NCI-H128 (cell line): ENCODE measurements around the gene MBNL3.
"Not testable (repeated sequence)": the region's sequence is repeated elsewhere in the genome, so short reads cannot be mapped to it uniquely, and the experiment has no call there.

ENCODE experiments used
- DNase-seq: peaks from one replicate; lab custom pipeline; 2025; ENCODE audit not compliant: unreplicated experiment; lab: John Stamatoyannopoulos, UW

MBNL3 gene

DNA sequence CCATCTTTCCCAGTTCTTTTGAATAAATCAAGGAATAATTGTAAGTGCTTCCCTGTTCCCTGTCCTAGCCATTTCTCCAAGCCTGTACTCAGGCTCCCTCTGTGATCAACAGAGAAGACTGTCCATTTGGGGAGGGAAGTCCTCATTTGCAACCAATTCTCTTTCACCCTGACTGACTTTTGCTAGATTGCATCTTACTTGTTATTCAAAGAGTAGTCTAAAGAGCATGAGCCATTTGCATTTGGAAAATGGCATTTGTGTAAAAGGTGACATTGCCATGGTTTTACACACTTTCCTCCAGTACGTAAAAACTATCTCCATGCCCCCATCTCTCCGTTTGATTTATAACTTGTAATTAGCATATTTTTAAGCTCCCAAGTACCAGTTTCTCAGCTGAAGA, 110.6 kb downstream of the MBNL3 start:
- no peak for DNase-seq

DNA sequence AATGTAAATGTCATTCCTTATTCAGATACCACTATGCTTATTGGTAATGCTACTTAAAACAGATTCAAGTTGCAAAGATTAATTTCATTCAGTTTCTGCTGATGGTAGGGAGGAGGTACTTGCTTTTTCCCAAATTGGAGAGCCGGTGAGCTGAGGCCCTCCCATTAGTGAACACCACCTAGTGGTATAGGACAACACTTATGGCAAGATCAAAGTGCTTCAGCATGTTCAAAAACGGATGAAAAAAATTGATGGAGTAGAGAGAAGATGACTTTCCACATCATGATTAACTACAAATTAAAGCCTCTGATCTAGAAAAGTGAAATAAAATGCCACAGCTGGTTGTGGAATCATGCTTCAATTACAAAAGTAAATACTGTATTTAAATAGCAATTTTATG, 112.9 kb downstream of the MBNL3 start:
- no peak for DNase-seq

DNA sequence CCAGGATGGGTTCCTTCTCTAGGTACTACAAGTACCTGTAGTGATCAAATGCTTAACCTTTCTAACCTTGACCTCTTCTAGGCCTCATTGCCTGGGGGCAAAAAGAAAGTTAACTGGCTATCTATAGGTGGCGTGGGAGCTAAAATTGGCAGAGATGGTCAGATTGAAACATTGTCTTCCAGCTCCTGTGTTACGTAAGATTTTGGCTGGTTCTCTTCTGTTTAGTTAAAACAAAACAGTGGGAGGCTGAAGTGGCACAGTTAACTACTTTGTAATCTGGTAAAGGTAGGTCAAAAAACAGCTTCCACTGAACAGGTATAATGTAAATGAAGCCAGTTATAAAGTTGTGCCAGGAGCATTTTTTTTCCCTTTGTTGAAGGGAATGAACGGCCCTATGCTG, 115.2 kb downstream of the MBNL3 start:
- no peak for DNase-seq

DNA sequence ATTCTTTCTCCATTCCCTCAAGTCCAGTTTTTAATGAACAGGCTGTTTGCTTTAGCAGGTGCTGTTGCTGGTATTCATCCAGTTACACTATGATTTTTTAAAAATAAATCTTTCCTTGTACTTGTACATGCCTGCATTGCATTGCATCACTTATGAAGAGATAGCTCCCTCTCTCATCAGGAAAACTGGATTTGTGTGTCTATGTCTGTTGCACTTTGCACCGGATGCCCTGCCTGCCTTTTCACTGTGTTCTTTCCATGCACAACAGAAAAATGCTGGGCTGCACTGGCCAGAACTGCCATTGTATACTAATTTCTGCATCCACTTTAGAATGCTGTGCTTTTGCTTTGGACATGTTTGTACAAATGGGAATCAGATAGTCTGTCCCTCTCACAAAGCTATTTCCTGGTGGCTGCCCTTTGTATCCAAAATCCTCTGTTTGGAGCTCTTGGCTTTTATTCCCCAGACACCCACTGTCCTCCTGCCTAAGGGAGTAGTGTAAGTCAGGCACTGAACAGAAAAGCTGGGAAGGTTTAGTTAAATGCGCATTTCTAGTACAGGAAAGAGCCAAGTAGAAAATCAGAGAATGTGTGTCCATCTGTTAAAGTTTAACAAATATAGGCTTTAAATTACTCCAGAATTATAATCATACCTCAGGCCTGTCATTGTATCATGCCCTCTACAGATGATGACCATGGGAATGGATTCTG, 119.1 kb downstream of the MBNL3 start:
- no peak for DNase-seq

DNA sequence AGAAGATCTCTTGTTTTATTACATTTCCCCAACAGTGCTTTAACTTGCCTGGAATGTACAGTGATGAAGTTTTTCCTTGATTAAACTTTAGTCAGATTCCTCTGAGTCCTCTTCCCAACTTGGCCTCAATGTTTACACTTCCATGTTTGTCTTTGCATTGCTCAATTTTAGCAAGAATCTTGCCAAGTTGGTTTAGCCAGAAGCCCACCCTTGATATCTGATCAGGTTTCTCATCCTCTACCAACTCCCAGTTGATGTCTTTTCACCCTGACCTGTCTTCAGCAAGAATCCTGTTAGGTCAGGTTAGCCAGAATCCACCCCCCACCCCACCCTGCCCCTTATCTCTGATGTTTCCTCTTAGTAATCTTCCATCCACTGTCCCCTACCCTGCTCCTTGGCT, 120.9 kb downstream of the MBNL3 start:
- no peak for DNase-seq

DNA sequence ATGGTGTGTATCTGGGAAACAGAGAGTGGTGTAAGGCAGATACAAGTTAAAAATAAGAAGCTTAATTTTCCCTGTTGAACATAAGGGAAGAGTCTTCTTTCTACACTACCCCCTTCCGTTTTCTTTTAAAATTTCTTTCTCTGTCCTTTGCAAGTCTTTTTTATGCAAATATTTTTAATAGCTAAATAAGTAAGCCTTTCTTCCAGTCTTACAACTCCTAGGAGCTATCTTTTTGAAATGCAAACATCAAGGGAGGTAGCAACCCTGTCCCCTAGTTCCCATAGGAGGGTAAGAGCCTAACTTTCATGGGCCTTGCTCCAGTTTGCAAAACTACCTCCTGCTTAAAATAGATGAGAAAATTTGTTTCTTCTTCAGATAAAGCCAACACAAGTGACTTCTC, 121.5 kb downstream of the MBNL3 start:
- DNase-seq = no peak

DNA sequence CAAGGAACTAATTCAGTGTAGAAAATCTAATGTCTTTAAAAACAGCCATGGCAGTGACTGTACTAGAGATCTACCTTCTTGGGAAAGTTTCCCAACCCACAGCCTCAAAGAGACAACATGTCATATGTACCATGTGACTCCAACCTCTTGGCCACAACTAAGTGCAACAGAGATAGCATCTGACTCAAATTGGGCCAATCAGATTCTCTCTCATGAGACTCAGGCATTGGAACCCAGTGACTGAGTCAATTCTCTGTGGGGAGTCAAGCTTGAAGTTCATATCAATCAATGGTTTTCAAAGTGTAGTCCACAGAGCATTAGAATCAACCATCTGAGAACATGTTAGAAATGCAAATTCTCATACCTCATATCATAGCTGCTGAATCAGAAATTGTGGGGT, 123.3 kb downstream of the MBNL3 start:
- DNase-seq = no peak

DNA sequence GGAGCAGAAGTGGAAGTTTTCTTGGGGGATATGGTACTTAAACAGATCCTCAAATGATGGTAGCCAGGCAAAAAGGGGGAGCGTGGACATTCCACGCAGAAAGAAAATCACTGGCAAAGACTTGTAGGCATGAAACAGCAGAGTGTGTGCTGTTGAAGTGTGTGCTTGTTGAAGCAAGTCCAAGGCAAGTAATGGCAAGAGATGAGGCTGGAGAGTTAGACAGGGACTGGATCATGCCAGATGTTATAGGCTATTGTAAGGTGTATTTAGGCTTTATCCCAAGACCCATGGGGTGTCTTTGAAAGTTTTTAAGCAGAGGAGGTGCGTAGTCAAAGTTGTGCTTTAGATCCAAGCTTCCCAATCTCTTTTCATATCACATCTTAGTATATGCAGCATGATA, 124.5 kb downstream of the MBNL3 start:
- no peak for DNase-seq

DNA sequence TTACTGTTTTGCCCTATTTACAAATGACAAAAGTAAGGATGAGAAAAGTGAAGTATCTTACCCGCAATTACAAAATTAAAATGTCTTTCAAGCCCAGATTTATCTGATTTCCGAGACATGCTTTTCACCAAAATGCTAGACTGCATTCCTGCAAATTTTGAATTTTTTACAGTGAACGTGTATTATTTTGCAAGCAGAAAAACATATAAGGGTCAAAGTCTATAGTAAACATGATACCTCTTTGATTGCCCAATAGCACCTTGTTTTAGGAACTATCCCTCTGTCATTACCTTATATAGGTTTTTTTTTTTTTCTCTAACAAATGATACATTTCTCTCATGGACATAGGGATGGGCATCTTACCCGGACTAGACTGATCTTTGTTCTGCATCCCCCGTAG, 135.4 kb downstream of the MBNL3 start:
- DNase-seq = no peak

DNA sequence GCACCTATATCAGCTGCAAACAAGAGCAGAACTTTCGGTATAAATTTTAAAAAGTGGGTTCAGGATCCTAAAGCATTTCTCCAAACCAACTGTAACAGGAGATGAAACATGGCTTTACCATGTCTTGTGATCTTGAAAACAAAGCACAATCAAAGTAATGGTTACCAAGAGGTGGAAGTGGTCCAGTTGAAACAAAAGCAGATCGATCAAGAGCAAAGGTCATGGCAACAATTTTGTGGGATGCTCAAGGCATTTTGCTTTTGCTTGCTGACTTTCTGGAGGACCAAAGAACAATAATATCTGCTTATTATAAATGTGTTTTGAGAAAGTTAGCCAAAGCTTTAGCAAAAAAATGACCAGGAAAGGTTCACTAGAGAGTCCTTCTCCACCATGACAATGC, 152.7 kb downstream of the MBNL3 start:
- DNase-seq = no peak

DNA sequence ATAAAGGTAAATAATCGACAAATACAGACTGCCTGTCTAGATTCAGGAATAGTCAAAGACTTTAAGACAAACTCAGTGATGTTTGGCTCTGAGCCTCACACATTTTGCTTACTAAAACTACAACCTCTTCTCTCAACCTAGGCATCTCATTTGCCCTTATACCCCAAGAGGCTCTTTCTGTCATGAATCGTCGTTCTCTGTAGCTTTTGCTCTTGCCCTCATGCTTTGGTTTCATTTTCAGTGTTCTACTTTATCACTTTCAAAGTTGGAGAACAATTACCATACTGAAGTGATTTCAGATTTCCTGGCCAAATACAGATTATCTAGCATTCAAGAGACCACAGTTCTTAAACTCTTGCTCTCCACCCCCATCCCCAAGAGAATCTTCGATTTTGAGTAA, 155.5 kb downstream of the MBNL3 start:
- DNase-seq = no peak

DNA sequence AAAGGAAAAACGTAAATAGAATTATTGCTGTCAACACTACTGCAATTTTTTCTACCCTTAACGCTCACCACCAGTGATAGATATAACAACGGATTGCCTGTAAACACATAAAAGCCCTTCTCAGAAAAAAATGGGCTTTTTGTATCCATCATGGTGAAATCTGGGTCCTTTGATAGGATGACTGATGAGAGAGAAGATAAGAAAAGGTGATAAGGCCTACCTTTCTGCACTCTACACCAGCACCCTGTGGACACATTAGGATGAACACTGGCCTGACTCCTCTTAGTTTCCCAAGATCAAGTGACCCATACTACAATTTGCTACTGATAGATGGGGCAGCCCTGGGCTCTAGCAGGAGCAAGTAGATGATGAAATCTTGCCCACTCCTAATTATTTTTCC, 157.3 kb downstream of the MBNL3 start:
- DNase-seq = no peak

DNA sequence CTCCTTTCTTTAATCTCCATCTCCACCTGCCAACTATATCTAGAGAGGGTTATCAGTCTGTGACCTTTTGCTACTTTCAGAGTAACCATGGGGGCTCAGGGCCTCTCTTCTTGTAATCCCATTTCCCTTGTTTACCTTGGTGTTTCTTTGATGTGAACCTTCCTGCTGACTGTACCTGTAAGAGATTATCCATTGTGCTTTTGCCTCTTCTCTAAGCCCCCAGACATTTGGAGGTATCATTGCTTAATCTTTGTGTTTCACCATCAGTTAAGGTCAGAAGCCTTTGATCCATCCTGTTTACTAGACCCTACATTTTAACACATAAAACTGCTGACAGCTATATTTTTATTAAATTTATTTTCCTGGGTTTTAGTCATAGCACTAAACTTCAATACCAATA, 157.8 kb downstream of the MBNL3 start:
- no peak for DNase-seq

DNA sequence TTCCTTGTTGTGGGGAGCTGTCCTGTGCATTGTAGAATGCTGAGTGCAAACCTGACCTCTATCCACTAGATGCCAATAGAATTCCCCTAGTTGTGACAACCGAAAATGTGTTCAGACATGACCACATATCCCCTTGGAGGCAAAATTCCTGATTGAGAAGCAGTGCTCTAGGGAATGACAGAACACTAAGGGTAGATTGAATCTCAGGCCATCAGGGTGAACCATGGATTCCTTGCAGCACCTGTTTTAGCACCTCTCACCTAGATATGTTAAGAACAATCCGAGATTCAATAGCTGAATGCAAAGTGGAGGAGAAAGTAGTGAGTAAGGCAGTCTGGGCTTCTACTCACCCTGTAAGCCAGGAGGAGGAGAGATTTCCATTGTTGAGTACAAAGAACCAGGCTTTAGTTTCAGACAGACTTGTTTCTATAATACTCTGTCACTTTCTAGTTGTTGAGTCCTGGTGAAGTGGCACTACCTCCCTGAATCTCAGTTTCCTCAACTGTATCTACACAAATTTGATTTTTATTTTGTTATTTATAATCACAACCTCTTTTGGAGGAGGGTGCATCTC, 158.6 kb downstream of the MBNL3 start:
- DNase-seq = no peak

DNA sequence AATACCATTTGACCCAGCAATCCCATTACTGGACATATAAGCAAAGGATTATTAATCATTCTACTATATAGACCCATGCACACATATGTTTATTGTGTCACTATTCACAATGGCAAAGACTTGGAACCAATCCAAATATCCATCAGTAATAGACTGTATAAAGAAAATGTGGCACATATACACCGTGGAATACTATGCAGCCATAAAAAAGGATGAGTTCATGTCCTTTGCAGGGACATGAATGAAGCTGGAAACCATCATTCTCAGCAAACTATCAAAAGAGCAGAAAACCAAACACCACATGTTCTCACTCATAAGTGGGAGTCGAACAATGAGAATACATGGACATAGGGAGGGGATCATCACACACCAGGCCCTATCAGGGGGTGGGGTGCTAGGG, 161.9 kb downstream of the MBNL3 start:
- DNase-seq = not testable (repeated sequence)
